CD4-positive, alpha-beta T cell (primary cell): Measurements from ENCODE around the gene MAP4K5. TPM values are rescaled to one million over a fixed set of nuclear protein-coding genes. Genes with fewer than 3 reads are reported as not detected.

Experiments
- ATAC-seq: fragments of 200-7000 bp; cut with Tn5 transposase; one replicate; pipeline ENCODE4 v1.10.0; 2022; ENCODE audit warnings: mild to moderate bottlenecking; ENCODE audit not compliant: poor library complexity
- CTCF ChIA-PET: fragments of 350-600 bp; sonication (Branson Sonifier 250); formaldehyde crosslinking; loops from one replicate; lab custom pipeline; 2021; ENCODE audit warnings: antibody characterized with exemption, inconsistent platforms; lab: Charles Lee
- POLR2A ChIA-PET: fragments of 350-600 bp; sonication (Branson Sonifier 250); formaldehyde crosslinking; loops from one replicate; lab custom pipeline; 2021; ENCODE audit warnings: antibody characterized with exemption, inconsistent platforms; lab: Charles Lee
- DNase-seq, 14 experiments: peaks; one replicate each; pipeline ENCODE4 v3.0.0-alpha.2; 2013 to 2020; ENCODE audit warnings: mixed read lengths in 2 of 14
- H3K27ac ChIP-seq, 2 donors: one replicate each; pipeline versions ENCODE4 v1.5.1 to v1.7.0; 2013; ENCODE audit warnings: low read length in 2 of 2, low read depth in 1 of 2, mild to moderate bottlenecking in 1 of 2
- H3K27me3 ChIP-seq, 2 experiments: 1 replicate in 1 of 2; 2 replicates in 1 of 2; pipeline versions ENCODE4 v1.6.1 to v1.7.0; 2013; ENCODE audit warnings: low read length in 2 of 2, control low read depth in 1 of 2, mild to moderate bottlenecking in 1 of 2, moderate library complexity in 1 of 2; ENCODE audit not compliant: insufficient read depth in 2 of 2, control insufficient read depth in 1 of 2
- H3K36me3 ChIP-seq: one replicate; pipeline ENCODE4 v1.6.1; 2013; ENCODE audit warnings: low read length, control low read depth; ENCODE audit not compliant: insufficient read depth
- H3K4me1 ChIP-seq: one replicate; pipeline ENCODE4 v1.6.1; 2013; ENCODE audit warnings: low read length, control low read depth; ENCODE audit not compliant: insufficient read depth
- H3K4me3 ChIP-seq: one replicate; pipeline ENCODE4 v1.5.1; 2013; ENCODE audit warnings: mild to moderate bottlenecking, low read length, moderate library complexity
- H3K9me3 ChIP-seq, 2 experiments: 1 replicate in 1 of 2; 2 replicates in 1 of 2; pipeline versions ENCODE4 v1.6.1 to v1.7.0; 2013; ENCODE audit warnings: low read length in 2 of 2, mild to moderate bottlenecking in 2 of 2, control low read depth in 1 of 2, moderate library complexity in 1 of 2; ENCODE audit not compliant: control insufficient read depth in 1 of 2, insufficient read depth in 1 of 2
- H3K27ac Mint-ChIP-seq: one replicate; pipeline ENCODE4 v1.8.0; 2020; ENCODE audit warnings: mixed read lengths
- H3K27me3 Mint-ChIP-seq: one replicate; pipeline ENCODE4 v1.8.0; 2021; ENCODE audit warnings: mixed read lengths
- H3K36me3 Mint-ChIP-seq: one replicate; pipeline ENCODE4 v1.8.0; 2021; ENCODE audit warnings: low read depth, mixed read lengths
- H3K4me1 Mint-ChIP-seq: one replicate; pipeline ENCODE4 v1.8.0; 2021; ENCODE audit warnings: low read depth, mixed read lengths
- H3K4me3 Mint-ChIP-seq: one replicate; pipeline ENCODE4 v1.8.0; 2020; ENCODE audit warnings: mild to moderate bottlenecking, mixed read lengths
- H3K9me3 Mint-ChIP-seq: one replicate; pipeline ENCODE4 v1.8.0; 2020; ENCODE audit warnings: mixed read lengths
- CTCF ChIP-seq: fragments of 200-600 bp; IDR thresholded peaks from one replicate; pipeline ENCODE4 v1.8.0; 2022; ENCODE audit warnings: antibody characterized with exemption, mild to moderate bottlenecking
- intact Hi-C, 2 experiments: fragments of 100-400 bp; cut with DNase I in 1 of 2; cut with micrococcal nuclease in 1 of 2; formaldehyde crosslinking; loops; one replicate each; pipeline versions ENCODE4 v1.15.1 to v1.9.0; 2023 to 2025; cut with DNase I, micrococcal nuclease
- total RNA-seq, 174 experiments: library from RNA in 2 of 174; stranded (reverse) in 2 of 174; gene quantifications; one replicate each; pipeline ENCODE4 v1.2.3 and lab custom pipeline; 2021 to 2026

MAP4K5 gene
- total RNA-seq, 2 experiments from 2014 or later, result 32.4 to 34.5 TPM

- TF ChIP-seq CTCF, result no peak
- Histone ChIP-seq H3K4me1 (no peaks in the 10 kb centered on the region), H3K27me3 (no peaks in the 10 kb centered on the region), H3K27ac (no peak overlapping the region), H3K36me3 (peaks cover 60% of the 10 kb centered on the region), H3K4me3 (no peak overlapping the region), H3K9me3 (peaks cover 10 to 29% of the 10 kb centered on the region in 2 experiments)
- DNase-seq (no peak), ATAC-seq (no peak)
- POLR2A ChIA-PET, result no interaction called here
- H3K36me3 Mint-ChIP-seq, result peaks cover 92% of the 10 kb centered on the region
- H3K4me1 Mint-ChIP-seq, result no peaks in the 10 kb centered on the region
- CTCF ChIA-PET, result no interaction called here
- H3K9me3 Mint-ChIP-seq, result peaks cover 6% of the 10 kb centered on the region
- H3K27me3 Mint-ChIP-seq, result no peaks in the 10 kb centered on the region
- no peak overlapping the region for H3K4me3 Mint-ChIP-seq
- no peak overlapping the region for H3K27ac Mint-ChIP-seq
- intact Hi-C loops, result no loop called here
Measured at GRCh38 chr14:50469982-50470381, 62.4 kb downstream of the MAP4K5 start.

- CTCF ChIA-PET, result no interaction called here
Measured at GRCh38 chr14:50462111-50462510, 70.3 kb downstream of the MAP4K5 start.

GRCh38 chr14:50453869-50454268 lies 78.5 kb downstream of the MAP4K5 start:
- POLR2A ChIA-PET, result no interaction called here
- no peak overlapping the region for H3K27ac ChIP-seq
- TF ChIP-seq CTCF, result no peak
- DNase-seq (no peak), ATAC-seq (no peak)
- H3K27me3 Mint-ChIP-seq, result no peaks in the 10 kb centered on the region
- peaks cover 8% of the 10 kb centered on the region for H3K9me3 Mint-ChIP-seq
- CTCF ChIA-PET, result no interaction called here
- H3K27me3 ChIP-seq, result no peaks in the 10 kb centered on the region
- H3K36me3 ChIP-seq, result peaks cover 49% of the 10 kb centered on the region
- H3K4me1 Mint-ChIP-seq, result no peaks in the 10 kb centered on the region
- H3K9me3 ChIP-seq, result no peaks in the 10 kb centered on the region
- no peak overlapping the region for H3K4me3 Mint-ChIP-seq
- no peaks in the 10 kb centered on the region for H3K4me1 ChIP-seq
- no peak overlapping the region for H3K27ac Mint-ChIP-seq
- no peak overlapping the region for H3K4me3 ChIP-seq
- intact Hi-C loops, result no loop called here
- peaks cover 67% of the 10 kb centered on the region for H3K36me3 Mint-ChIP-seq

More at GRCh38 chr14:50462111-50462510, 70.3 kb downstream of the MAP4K5 start:
- H3K27ac Mint-ChIP-seq, result no peak overlapping the region
- Histone ChIP-seq H3K4me3 (no peak overlapping the region), H3K4me1 (no peaks in the 10 kb centered on the region), H3K36me3 (peaks cover 18% of the 10 kb centered on the region), H3K27ac (no peak overlapping the region), H3K27me3 (no peaks in the 10 kb centered on the region), H3K9me3 (no peaks in the 10 kb centered on the region)
- intact Hi-C loops, result no loop called here
- H3K4me1 Mint-ChIP-seq, result no peaks in the 10 kb centered on the region
- DNase-seq (no peak), ATAC-seq (no peak)
- no peak overlapping the region for H3K4me3 Mint-ChIP-seq
- H3K27me3 Mint-ChIP-seq, result no peaks in the 10 kb centered on the region
- no peak for TF ChIP-seq CTCF
- H3K36me3 Mint-ChIP-seq, result peaks cover 42% of the 10 kb centered on the region
- POLR2A ChIA-PET, result no interaction called here
- no peaks in the 10 kb centered on the region for H3K9me3 Mint-ChIP-seq
